ENCODE measurements around the gene GLI3.

- no peak for TF ChIP-seq CTCF (IDR thresholded peaks at IDR 0.05)
- TF ChIP-seq ESRRA (CRISPR knock-in tag; IDR thresholded peaks at IDR 0.05; ENCODE audit: borderline replicate concordance): no peak
- no peak for TF ChIP-seq SP1 (CRISPR knock-in tag; conservative IDR thresholded peaks at IDR 0.05)
- TF ChIP-seq, protein P1, sequence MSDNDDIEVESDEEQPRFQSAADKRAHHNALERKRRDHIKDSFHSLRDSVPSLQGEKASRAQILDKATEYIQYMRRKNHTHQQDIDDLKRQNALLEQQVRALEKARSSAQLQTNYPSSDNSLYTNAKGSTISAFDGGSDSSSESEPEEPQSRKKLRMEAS (CRISPR knock-in tag; IDR thresholded peaks at IDR 0.05): no peak
- TF ChIP-seq, protein P2, sequence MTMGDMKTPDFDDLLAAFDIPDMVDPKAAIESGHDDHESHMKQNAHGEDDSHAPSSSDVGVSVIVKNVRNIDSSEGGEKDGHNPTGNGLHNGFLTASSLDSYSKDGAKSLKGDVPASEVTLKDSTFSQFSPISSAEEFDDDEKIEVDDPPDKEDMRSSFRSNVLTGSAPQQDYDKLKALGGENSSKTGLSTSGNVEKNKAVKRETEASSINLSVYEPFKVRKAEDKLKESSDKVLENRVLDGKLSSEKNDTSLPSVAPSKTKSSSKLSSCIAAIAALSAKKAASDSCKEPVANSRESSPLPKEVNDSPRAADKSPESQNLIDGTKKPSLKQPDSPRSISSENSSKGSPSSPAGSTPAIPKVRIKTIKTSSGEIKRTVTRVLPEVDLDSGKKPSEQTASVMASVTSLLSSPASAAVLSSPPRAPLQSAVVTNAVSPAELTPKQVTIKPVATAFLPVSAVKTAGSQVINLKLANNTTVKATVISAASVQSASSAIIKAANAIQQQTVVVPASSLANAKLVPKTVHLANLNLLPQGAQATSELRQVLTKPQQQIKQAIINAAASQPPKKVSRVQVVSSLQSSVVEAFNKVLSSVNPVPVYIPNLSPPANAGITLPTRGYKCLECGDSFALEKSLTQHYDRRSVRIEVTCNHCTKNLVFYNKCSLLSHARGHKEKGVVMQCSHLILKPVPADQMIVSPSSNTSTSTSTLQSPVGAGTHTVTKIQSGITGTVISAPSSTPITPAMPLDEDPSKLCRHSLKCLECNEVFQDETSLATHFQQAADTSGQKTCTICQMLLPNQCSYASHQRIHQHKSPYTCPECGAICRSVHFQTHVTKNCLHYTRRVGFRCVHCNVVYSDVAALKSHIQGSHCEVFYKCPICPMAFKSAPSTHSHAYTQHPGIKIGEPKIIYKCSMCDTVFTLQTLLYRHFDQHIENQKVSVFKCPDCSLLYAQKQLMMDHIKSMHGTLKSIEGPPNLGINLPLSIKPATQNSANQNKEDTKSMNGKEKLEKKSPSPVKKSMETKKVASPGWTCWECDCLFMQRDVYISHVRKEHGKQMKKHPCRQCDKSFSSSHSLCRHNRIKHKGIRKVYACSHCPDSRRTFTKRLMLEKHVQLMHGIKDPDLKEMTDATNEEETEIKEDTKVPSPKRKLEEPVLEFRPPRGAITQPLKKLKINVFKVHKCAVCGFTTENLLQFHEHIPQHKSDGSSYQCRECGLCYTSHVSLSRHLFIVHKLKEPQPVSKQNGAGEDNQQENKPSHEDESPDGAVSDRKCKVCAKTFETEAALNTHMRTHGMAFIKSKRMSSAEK (CRISPR knock-in tag; IDR thresholded peaks at IDR 0.05; ENCODE audit: borderline replicate concordance): no peak
- no peak for TF ChIP-seq GRHL2 (CRISPR knock-in tag; IDR thresholded peaks at IDR 0.05; ENCODE audit: insufficient replicate concordance, severe bottlenecking)
- TF ChIP-seq NFYB (CRISPR knock-in tag; conservative IDR thresholded peaks at IDR 0.05; ENCODE audit: low read depth): no peak
- TF ChIP-seq TEAD4 (CRISPR knock-in tag; IDR thresholded peaks at IDR 0.05): no peak
- no peak for TF ChIP-seq KAT7 (CRISPR knock-in tag; IDR thresholded peaks at IDR 0.05; ENCODE audit: borderline replicate concordance)
- no peak for TF ChIP-seq CREM (CRISPR knock-in tag; IDR thresholded peaks at IDR 0.05)
- TF ChIP-seq USF2 (CRISPR knock-in tag; IDR thresholded peaks at IDR 0.05): no peak
These were observed 325.2 kb downstream of the GLI3 start for GRCh38 chr7:41911792-41912191.

All from WTC11 (cell line).